ENCODE measurements around the gene FAM171A2.
"Not testable (repeated sequence)": the region's sequence is repeated elsewhere in the genome, so short reads cannot be mapped to it uniquely, and the experiment has no call there.

DNA sequence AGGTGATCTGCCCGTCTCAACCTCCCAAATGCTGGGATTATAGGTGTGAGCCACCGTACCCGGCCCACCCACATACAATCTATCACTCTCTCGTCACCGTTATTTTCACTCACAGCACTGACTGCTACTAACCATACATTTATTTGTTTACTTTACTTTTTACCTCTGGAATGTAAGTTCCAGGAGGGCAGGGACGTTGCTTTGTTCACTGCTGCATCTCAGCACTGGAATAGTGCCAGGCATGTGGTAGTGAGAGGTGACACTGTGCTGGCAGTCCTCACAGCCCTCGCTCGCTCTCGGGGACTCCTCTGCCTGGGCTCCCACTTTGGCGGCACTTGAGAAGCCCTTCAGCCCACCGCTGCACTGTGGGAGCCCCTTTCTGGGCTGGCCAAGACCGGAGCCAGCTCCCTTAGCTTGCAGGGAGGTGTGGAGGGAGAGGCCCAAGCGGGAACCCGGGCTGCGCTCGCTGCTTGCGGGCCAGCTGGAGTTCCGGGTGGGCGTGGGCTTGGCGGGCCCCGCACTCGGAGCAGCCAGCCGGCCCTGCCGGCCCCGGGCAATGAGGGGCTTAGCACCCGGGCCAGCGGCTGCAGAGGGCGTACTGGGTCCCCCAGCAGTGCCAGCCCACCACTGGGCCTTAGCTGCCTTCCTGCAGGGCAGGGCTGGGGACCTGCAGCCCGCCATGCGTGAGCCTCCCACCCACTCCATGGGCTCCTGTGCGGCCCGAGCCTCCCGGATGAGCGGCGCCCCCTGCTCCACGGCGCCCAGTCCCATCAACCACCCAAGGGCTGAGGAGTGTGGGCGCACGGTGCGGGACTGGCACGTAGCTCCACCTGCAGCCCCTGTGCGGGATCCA, 5.0 kb upstream of the FAM171A2 start:
- TF ChIP-seq, protein P1, sequence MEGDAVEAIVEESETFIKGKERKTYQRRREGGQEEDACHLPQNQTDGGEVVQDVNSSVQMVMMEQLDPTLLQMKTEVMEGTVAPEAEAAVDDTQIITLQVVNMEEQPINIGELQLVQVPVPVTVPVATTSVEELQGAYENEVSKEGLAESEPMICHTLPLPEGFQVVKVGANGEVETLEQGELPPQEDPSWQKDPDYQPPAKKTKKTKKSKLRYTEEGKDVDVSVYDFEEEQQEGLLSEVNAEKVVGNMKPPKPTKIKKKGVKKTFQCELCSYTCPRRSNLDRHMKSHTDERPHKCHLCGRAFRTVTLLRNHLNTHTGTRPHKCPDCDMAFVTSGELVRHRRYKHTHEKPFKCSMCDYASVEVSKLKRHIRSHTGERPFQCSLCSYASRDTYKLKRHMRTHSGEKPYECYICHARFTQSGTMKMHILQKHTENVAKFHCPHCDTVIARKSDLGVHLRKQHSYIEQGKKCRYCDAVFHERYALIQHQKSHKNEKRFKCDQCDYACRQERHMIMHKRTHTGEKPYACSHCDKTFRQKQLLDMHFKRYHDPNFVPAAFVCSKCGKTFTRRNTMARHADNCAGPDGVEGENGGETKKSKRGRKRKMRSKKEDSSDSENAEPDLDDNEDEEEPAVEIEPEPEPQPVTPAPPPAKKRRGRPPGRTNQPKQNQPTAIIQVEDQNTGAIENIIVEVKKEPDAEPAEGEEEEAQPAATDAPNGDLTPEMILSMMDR (IDR thresholded peaks at IDR 0.05; ENCODE audit: low read depth, low read length, poor library complexity, severe bottlenecking): not testable (repeated sequence)
- TF ChIP-seq EZH2phosphoT487 (IDR thresholded peaks at IDR 0.05; ENCODE audit: borderline replicate concordance, low read length): not testable (repeated sequence)
